Dermis lymphatic vessel endothelial cell (primary cell): ENCODE results near the gene SPATA7. TPM values are rescaled to one million over a fixed set of nuclear protein-coding genes. Genes with fewer than 3 reads are reported as not detected.

Experiments
- total RNA-seq: library from RNA; depleted of rRNA; stranded (reverse); fragments of >200 nt; gene quantifications from 2 replicates; pipeline ENCODE4 v1.2.1, GENCODE V29; 2014

Gene SPATA7
- 6.5 and 11.5 TPM in 2 replicates for total RNA-seq

DNA sequence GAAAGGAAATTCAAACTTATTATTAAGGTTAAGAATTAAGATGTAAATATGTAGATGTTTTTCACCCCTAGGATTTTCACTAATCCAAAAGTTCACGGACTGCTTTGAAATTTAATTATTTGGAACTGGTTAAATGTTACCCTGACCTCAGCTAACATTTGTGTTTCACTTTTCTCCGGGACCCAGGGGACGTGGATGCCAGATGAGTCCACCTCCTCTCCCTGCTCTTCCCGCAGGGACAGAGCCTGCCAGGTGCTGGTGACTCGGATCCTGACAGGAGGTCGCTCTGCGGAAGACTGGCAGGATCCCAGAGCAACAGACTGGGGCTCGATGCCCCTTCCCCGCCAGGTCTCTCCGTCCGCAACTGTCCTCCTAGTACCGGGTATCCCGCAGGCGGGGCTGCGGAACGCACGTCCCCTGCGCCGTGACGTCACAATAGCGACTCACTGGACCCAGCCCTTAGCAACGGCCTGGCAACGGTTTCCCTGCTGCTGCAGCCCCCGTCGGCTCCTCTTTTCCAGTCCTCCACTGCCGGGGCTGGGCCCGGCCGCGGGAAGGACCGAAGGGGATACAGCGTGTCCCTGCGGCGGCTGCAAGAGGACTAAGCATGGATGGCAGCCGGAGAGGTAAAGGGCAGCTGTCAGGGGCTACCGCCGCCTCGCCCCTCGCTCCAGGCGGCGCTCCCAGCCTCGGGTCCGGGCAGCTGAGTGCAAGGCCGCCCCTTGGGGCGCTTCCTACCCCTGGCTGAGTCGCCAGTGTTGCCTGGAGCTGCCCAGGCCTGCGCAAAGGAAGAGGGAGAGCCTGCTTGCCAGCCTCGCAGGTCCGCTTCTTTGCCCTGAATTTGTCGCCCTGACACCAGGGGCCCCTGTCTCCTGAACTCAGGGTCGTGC is at the start of gene SPATA7:
Gene SPATA7 (plus strand): TSS at position 446 of the 890 bp plus-strand sequence. CDS start 162 bp downstream, at position 608.

Other genes starting within 250 kb of the SPATA7 start
- not detected in 2 replicates for gene KCNK10, start 62.4 kb upstream of the SPATA7 start, total RNA-seq
- 5.3 TPM in 2 replicates for gene PTPN21, start 169.3 kb downstream of the SPATA7 start, total RNA-seq
- gene ZC3H14, start 177.4 kb downstream of the SPATA7 start, total RNA-seq: 40.4 and 56.4 TPM in 2 replicates